ENCODE results near the gene NAP1L5.

The NAP1L5 gene

GRCh38 chr4:88722276-88722780 lies 24.7 kb upstream of the NAP1L5 start:
- DNase-seq (ENCODE audit: low spot score): no peak

GRCh38 chr4:88720451-88721428 lies 23.1 kb upstream of the NAP1L5 start:
- DNase-seq (ENCODE audit: low spot score): no peak

- no peak for DNase-seq (ENCODE audit: low spot score)
Observed at GRCh38 chr4:88719381-88719780, 21.8 kb upstream of the NAP1L5 start.

GRCh38 chr4:88718098-88718497 lies 20.5 kb upstream of the NAP1L5 start:
- no peak for DNase-seq (ENCODE audit: low spot score)

- DNase-seq (ENCODE audit: low spot score): no peak
Observed at GRCh38 chr4:88713782-88714181, 16.2 kb upstream of the NAP1L5 start.

GRCh38 chr4:88709989-88710388 lies 12.4 kb upstream of the NAP1L5 start:
- DNase-seq (ENCODE audit: low spot score): no peak

GRCh38 chr4:88706574-88706973 lies 8.9 kb upstream of the NAP1L5 start:
- DNase-seq (ENCODE audit: low spot score): no peak

- no peak for DNase-seq (ENCODE audit: low spot score)
Observed at GRCh38 chr4:88705805-88706492, 8.3 kb upstream of the NAP1L5 start.

GRCh38 chr4:88705223-88705622 lies 7.6 kb upstream of the NAP1L5 start:
- no peak for DNase-seq (ENCODE audit: low spot score)

GRCh38 chr4:88702782-88703181 lies 5.2 kb upstream of the NAP1L5 start:
- no peak for DNase-seq (ENCODE audit: low spot score)

GRCh38 chr4:88698519-88698918 lies 890 bp upstream of the NAP1L5 start:
- DNase-seq (ENCODE audit: low spot score): no peak

GRCh38 chr4:88697141-88697540 lies 488 bp downstream of the NAP1L5 start:
- no peak for DNase-seq (ENCODE audit: low spot score)

- no peak for DNase-seq (ENCODE audit: low spot score)
Observed at GRCh38 chr4:88696630-88697029, 999 bp downstream of the NAP1L5 start.

- DNase-seq (ENCODE audit: low spot score): no peak
Observed at GRCh38 chr4:88693792-88694191, 3.8 kb downstream of the NAP1L5 start.

- DNase-seq (ENCODE audit: low spot score): no peak
Observed at GRCh38 chr4:88690355-88690754, 7.3 kb downstream of the NAP1L5 start.

GRCh38 chr4:88681209-88681608 lies 16.4 kb downstream of the NAP1L5 start:
- no peak for DNase-seq (ENCODE audit: low spot score)

GRCh38 chr4:88675543-88675942 lies 22.1 kb downstream of the NAP1L5 start:
- no peak for DNase-seq (ENCODE audit: low spot score)

GRCh38 chr4:88674979-88675378 lies 22.6 kb downstream of the NAP1L5 start:
- DNase-seq (ENCODE audit: low spot score): no peak

- no peak for DNase-seq (ENCODE audit: low spot score)
Observed at GRCh38 chr4:88674565-88674964, 23.1 kb downstream of the NAP1L5 start.

GRCh38 chr4:88673886-88674285 lies 23.7 kb downstream of the NAP1L5 start:
- DNase-seq (ENCODE audit: low spot score): no peak

- DNase-seq (ENCODE audit: low spot score): peak; percentile 26
Observed at GRCh38 chr4:88672987-88673386, 24.6 kb downstream of the NAP1L5 start.

GRCh38 chr4:88661739-88662138 lies 35.9 kb downstream of the NAP1L5 start:
- no peak for DNase-seq (ENCODE audit: low spot score)

All from hematopoietic multipotent progenitor cell treated with erythropoietin and hydrocortisone succinate and interleukin-3 and kit ligand, for 17 days (in vitro differentiated cells).